GM12878 (cell line): ENCODE measurements around the gene BCL2. TPM values are rescaled to one million over a fixed set of nuclear protein-coding genes. Genes with fewer than 3 reads are reported as not detected.

Experiments used
- ATAC-seq: fragments of 200-7000 bp; cut with Tn5 transposase; 3 replicates; pipeline ENCODE4 v1.9.1; 2020; ENCODE audit warnings: mild to moderate bottlenecking, moderate library complexity
- BruUV-seq: library from RNA; stranded (reverse); fragments of 400-500 nt; replicated peaks from 2 replicates; lab custom pipeline; 2021; lab: Mats Ljungman, UMichigan
- CTCF ChIA-PET: fragments of 300-600 bp; sonication (Branson Sonifier 250); formaldehyde crosslinking; extraction: SDS; loops from one replicate; lab custom pipeline; 2021; ENCODE audit warnings: inconsistent platforms; lab: Yijun Ruan, JAX
- POLR2A ChIA-PET: fragments of 350-600 bp; formaldehyde crosslinking; extraction: SDS; loops from one replicate; lab custom pipeline; 2021; ENCODE audit warnings: inconsistent platforms; lab: Charles Lee
- RAD21 ChIA-PET: fragments of 300-600 bp; sonication (Branson Sonifier 250); formaldehyde crosslinking; loops from one replicate; lab custom pipeline; 2023; ENCODE audit warnings: antibody characterized with exemption; ENCODE audit not compliant: unreplicated experiment; lab: Charles Lee
- SMC1A ChIA-PET: fragments of 300-600 bp; sonication (Branson Sonifier 250); formaldehyde crosslinking; loops from one replicate; lab custom pipeline; 2023; ENCODE audit not compliant: unreplicated experiment, uncharacterized antibody; lab: Charles Lee
- DNase-seq: peaks from one replicate; pipeline ENCODE4 v3.0.0-alpha.2; 2011; ENCODE audit warnings: low read depth, low spot score
- FAIRE-seq: peaks from 3 replicates; lab custom pipeline; 2011; peaks lifted over from hg19 to GRCh38; lab: Jason Lieb, UNC
- H2AFZ ChIP-seq: 2 replicates; pipeline ENCODE4 v1.6.0; 2011; ENCODE audit warnings: low read depth, low read length, control low read depth; ENCODE audit not compliant: control insufficient read depth
- H3K27ac ChIP-seq: 2 replicates; pipeline ENCODE4 v1.5.1; 2011; ENCODE audit warnings: control low read depth; ENCODE audit not compliant: control insufficient read depth, insufficient read depth
- H3K27me3 ChIP-seq, 2 experiments: replicated peaks in 1 of 2; 2 replicates each; pipeline versions ENCODE4 v1.6.0 to v1.6.1; 2011; ENCODE audit warnings: low read length in 1 of 2; ENCODE audit not compliant: control insufficient read depth in 2 of 2, insufficient read depth in 2 of 2
- H3K36me3 ChIP-seq, 2 experiments: 2 replicates each; pipeline ENCODE4 v1.5.1; 2011; ENCODE audit warnings: low read length in 1 of 2; ENCODE audit not compliant: control insufficient read depth in 2 of 2, insufficient read depth in 2 of 2
- H3K4me1 ChIP-seq: 2 replicates; pipeline ENCODE4 v1.6.1; 2011; ENCODE audit warnings: mild to moderate bottlenecking, low read length, moderate library complexity, mixed read lengths; ENCODE audit not compliant: control insufficient read depth, insufficient read depth
- H3K4me2 ChIP-seq: 2 replicates; pipeline ENCODE4 v1.6.0; 2011; ENCODE audit warnings: control low read depth; ENCODE audit not compliant: control insufficient read depth, insufficient read depth
- H3K4me3 ChIP-seq: fragments of 200-600 bp; sonication (generic); 2 replicates; pipeline ENCODE4 v1.5.1; 2016
- H3K79me2 ChIP-seq: 2 replicates; pipeline ENCODE4 v1.6.0; 2011; ENCODE audit warnings: low read length; ENCODE audit not compliant: control insufficient read depth, insufficient read depth
- H3K9ac ChIP-seq: 2 replicates; pipeline ENCODE4 v1.8.0; 2011; ENCODE audit warnings: low read length, control low read depth, mixed read lengths; ENCODE audit not compliant: control insufficient read depth, insufficient read depth
- H3K9me3 ChIP-seq: replicated peaks from 3 replicates; pipeline ENCODE4 v1.5.1; 2011; ENCODE audit warnings: mild to moderate bottlenecking, low read length; ENCODE audit not compliant: control insufficient read depth, insufficient read depth
- H4K20me1 ChIP-seq: 2 replicates; pipeline ENCODE4 v1.6.0; 2011; ENCODE audit not compliant: control insufficient read depth, insufficient read depth
- BHLHE40 ChIP-seq, 2 experiments: fragments of 450-650 bp in 1 of 2; IDR thresholded peaks; 2 replicates each; pipeline ENCODE4 v1.6.1; 2011 to 2017; ENCODE audit warnings: low read depth in 2 of 2, borderline replicate concordance in 1 of 2, improper control_type of control experiment in 1 of 2, low read length in 1 of 2, mild to moderate bottlenecking in 1 of 2
- CEBPB ChIP-seq, 2 experiments: fragments of 150-350 bp in 1 of 2; IDR thresholded peaks; 2 replicates each; pipeline ENCODE4 v1.6.1; 2012 to 2014; ENCODE audit warnings: low read depth in 2 of 2, low read length in 2 of 2, borderline replicate concordance in 1 of 2, inconsistent platforms in 1 of 2
- IKZF2 ChIP-seq, 2 experiments: fragments of 450-650 bp; IDR thresholded peaks; 2 replicates each; pipeline ENCODE4 v1.6.1; 2017; ENCODE audit warnings: mild to moderate bottlenecking in 2 of 2, moderate library complexity in 2 of 2
- JUND ChIP-seq: IDR thresholded peaks from 2 replicates; pipeline ENCODE4 v1.6.1; 2012; ENCODE audit warnings: low read depth, mild to moderate bottlenecking, low read length, improper control_type of control experiment, moderate library complexity
- MEF2B ChIP-seq: fragments of 450-650 bp; IDR thresholded peaks from 2 replicates; pipeline ENCODE4 v1.6.1; 2018; ENCODE audit warnings: mild to moderate bottlenecking, moderate library complexity; ENCODE audit not compliant: partially characterized antibody, poor library complexity, severe bottlenecking
- MTA2 ChIP-seq: fragments of 450-650 bp; IDR thresholded peaks from 2 replicates; pipeline ENCODE4 v1.6.1; 2016; ENCODE audit warnings: low read depth, mild to moderate bottlenecking, moderate library complexity
- NR2C2 ChIP-seq: IDR thresholded peaks from 2 replicates; pipeline ENCODE4 v1.6.1; 2011; ENCODE audit warnings: borderline replicate concordance, low read depth; ENCODE audit not compliant: control insufficient read depth, insufficient read length
- RAD21 ChIP-seq: IDR thresholded peaks from 2 replicates; pipeline ENCODE4 v1.6.1; 2011; ENCODE audit warnings: mild to moderate bottlenecking, low read depth, low read length, moderate library complexity; ENCODE audit not compliant: insufficient read depth
- RUNX3 ChIP-seq: IDR thresholded peaks from 2 replicates; pipeline ENCODE4 v1.6.1; 2012; ENCODE audit warnings: low read length, inconsistent platforms
- TCF12 ChIP-seq: IDR thresholded peaks from 2 replicates; pipeline ENCODE4 v1.6.1; 2011; ENCODE audit warnings: low read depth, mild to moderate bottlenecking, low read length
- ZNF687 ChIP-seq: fragments of 450-650 bp; IDR thresholded peaks from 2 replicates; pipeline ENCODE4 v1.6.1; 2017; ENCODE audit warnings: mild to moderate bottlenecking, moderate library complexity
- WGBS: methylation state at CpG from one replicate; pipeline ENCODE4 v1.1.6; 2016; ENCODE audit warnings: low lambda C conversion rate; ENCODE audit not compliant: insufficient replicate concordance, insufficient coverage; ENCODE audit errors: missing lambda C conversion rate; 5-methylcytosine and 5-hydroxymethylcytosine counted together
- in situ Hi-C: fragments of 300-500 bp; cut with MboI; formaldehyde crosslinking; loops from 9 replicates; pipeline ENCODE4 v1.14.3; 2018; ENCODE audit warnings: mixed read lengths
- intact Hi-C: fragments of 100-400 bp; cut with micrococcal nuclease; formaldehyde crosslinking; loops from one replicate; pipeline ENCODE4 v1.14.2; 2022; ENCODE audit not compliant: unreplicated experiment
- polyA plus RNA-seq, 11 experiments: library from polyadenylated mRNA; depleted of rRNA in 4 of 11; unstranded in 6 of 11; stranded (reverse) in 5 of 11; fragments of >200 nt; fragmentation: Nextera tagmentation in 4 of 11; fragmentation: Illumina TruSeq in 1 of 11; extraction: Ambion mirVana in 4 of 11; extraction: Trizol in 1 of 11; gene quantifications; 1 replicate in 1 of 11; 2 replicates in 10 of 11; pipeline versions ENCODE4 v1.2.1 to v1.2.3, GENCODE V29; 2011 to 2016; ENCODE audit warnings: inconsistent platforms in 2 of 11, missing spikeins in 2 of 11, low read depth in 1 of 11
- total RNA-seq, 4 experiments: library from RNA; depleted of rRNA in 3 of 4; stranded (reverse); fragments of >200 nt in 3 of 4; fragmentation: Illumina TruSeq in 1 of 4; extraction: Trizol in 1 of 4; gene quantifications; 2 replicates each; pipeline versions ENCODE4 v1.2.1 to v1.2.3, GENCODE V29; 2013 to 2021

The BCL2 gene
- total and polyA plus RNA-seq, 10 of the 15 experiments (the other 5 are each of a cell fraction or from before 2014, with no cell fraction given) = 4.1 to 47.8 (median 19.3) TPM

GRCh38 chr18:63177919-63178821 is 141.4 kb downstream of the BCL2 start:
- peak overlapping the region; percentile 46; the same call in 1 of the 2 replicates for H3K4me2 ChIP-seq
- SMC1A ChIA-PET = interaction anchor here (1.3 kb wide), 1 partner anchor 15 kb away, joined by 6 read pairs; no protein-coding TSS in a partner anchor
- H3K4me3 ChIP-seq = no peak overlapping the region
- no peaks in the 10 kb centered on the region for H3K27me3 ChIP-seq
- no peaks in the 10 kb centered on the region for H4K20me1 ChIP-seq
- peaks cover 92% of the 10 kb centered on the region for H3K79me2 ChIP-seq
- POLR2A ChIA-PET = interaction anchor here (0.8 to 1.6 kb wide), 3 partner anchors 8 to 27 kb away, joined by 3 to 4 read pairs (median 3); no protein-coding TSS in a partner anchor
- FAIRE-seq (no peak), DNase-seq (no peak), ATAC-seq (peak; percentile 16; the same call in 2 of the 3 replicates)
- H2AFZ ChIP-seq = no peak overlapping the region
- RAD21 ChIA-PET = interaction anchor here (0.7 to 2.5 kb wide), 4 partner anchors 15 to 139 kb away, joined by 3 to 13 read pairs (median 3); no protein-coding TSS in a partner anchor
- BruUV-seq = no TSS peak
- H3K36me3 ChIP-seq = peaks cover 0 to 1% of the 10 kb centered on the region in 2 experiments; a peak in 3 of 4 replicates
- intact Hi-C loops = no loop called here
- H3K4me1 ChIP-seq = peaks cover 81% of the 10 kb centered on the region
- in situ Hi-C loops = no loop called here
- H3K9me3 ChIP-seq = peaks cover 11% of the 10 kb centered on the region
- peak overlapping the region; percentile 64 for H3K27ac ChIP-seq
- H3K9ac ChIP-seq = no peak overlapping the region
- peak in 1 of 2 experiments; percentile 65; a peak in 2 of 4 replicates for TF ChIP-seq CEBPB (IDR thresholded peaks at IDR 0.05; ENCODE audit: borderline replicate concordance in 1 of 2, low read depth in 2 of 2, low read length in 2 of 2)
- TF ChIP-seq ZNF687 = peak; percentile 70
- TF ChIP-seq RAD21 = 0 out of 2 replicates have a peak, but pooled peaks have one; percentile 12
- TF ChIP-seq BHLHE40 (IDR thresholded peaks at IDR 0.05; ENCODE audit: borderline replicate concordance in 1 of 2, low read depth in 2 of 2, low read length in 1 of 2) = 0 out of 4 replicates have a peak, but pooled peaks of 1 of the 2 experiments have one; percentile 16
- 0 out of 2 replicates have a peak, but pooled peaks have one; percentile 18 for TF ChIP-seq TCF12
- no peak for TF ChIP-seq NR2C2
- 0 out of 2 replicates have a peak, but pooled peaks have one; percentile 14 for TF ChIP-seq MTA2
- peak; percentile 90 for TF ChIP-seq MEF2B
- TF ChIP-seq JUND = no peak
- 0 out of 2 replicates have a peak, but pooled peaks have one; percentile 22 for TF ChIP-seq RUNX3
- 0 out of 4 replicates have a peak, but pooled peaks of 1 of the 2 experiments have one; percentile 28 for TF ChIP-seq IKZF2 (IDR thresholded peaks at IDR 0.05)
- 96% methylated on average over 24 of the region's 25 CpGs for WGBS
- CTCF ChIA-PET = interaction anchor here (0.8 kb wide), 1 partner anchor 24 kb away, joined by 3 read pairs; no protein-coding TSS in a partner anchor
